WTC11 (cell line): ENCODE data around the gene HJURP. TPM values are rescaled to one million over a fixed set of nuclear protein-coding genes. Genes with fewer than 3 reads are reported as not detected.

Experiments
- ATAC-seq: fragments of 200-7000 bp; cut with Tn5 transposase; 2 replicates; pipeline ENCODE4 v1.10.0; 2021; ENCODE audit warnings: mild to moderate bottlenecking, moderate library complexity
- CTCF ChIA-PET: fragments of 300-600 bp; sonication (Branson Sonifier 250); formaldehyde crosslinking; loops from one replicate; lab custom pipeline; 2021; ENCODE audit warnings: antibody characterized with exemption; lab: Charles Lee
- POLR2A ChIA-PET: fragments of 350-600 bp; sonication (Branson Sonifier 250); formaldehyde crosslinking; loops from one replicate; lab custom pipeline; 2021; ENCODE audit warnings: antibody characterized with exemption; lab: Charles Lee
- DNase-seq: peaks from one replicate; pipeline ENCODE4 v3.0.0; 2021; ENCODE audit warnings: low spot score
- H3K27ac Mint-ChIP-seq: 2 replicates; pipeline ENCODE4 v1.8.0; 2021; ENCODE audit warnings: mixed read lengths
- H3K27me3 Mint-ChIP-seq: 2 replicates; pipeline ENCODE4 v1.8.0; 2021; ENCODE audit warnings: low read depth, mild to moderate bottlenecking, moderate library complexity, mixed read lengths
- H3K36me3 Mint-ChIP-seq: 2 replicates; pipeline ENCODE4 v1.8.0; 2021; ENCODE audit warnings: mixed read lengths
- H3K4me1 Mint-ChIP-seq: 2 replicates; pipeline ENCODE4 v1.8.0; 2022; ENCODE audit warnings: mixed read lengths
- H3K4me3 Mint-ChIP-seq: 2 replicates; pipeline ENCODE4 v1.8.0; 2021; ENCODE audit warnings: mild to moderate bottlenecking, moderate library complexity, mixed read lengths
- H3K9me3 Mint-ChIP-seq: 2 replicates; pipeline ENCODE4 v1.8.0; 2021; ENCODE audit warnings: mixed read lengths
- CREM ChIP-seq: sonication (generic); formaldehyde crosslinking; IDR thresholded peaks from 2 replicates; pipeline ENCODE4 v1.8.1; 2022; ENCODE audit warnings: mild to moderate bottlenecking, missing genetic modification reagents, moderate library complexity
- EMX1 ChIP-seq: fragments of 250-450 bp; sonication (Bioruptor Pico); IDR thresholded peaks from 2 replicates; pipeline ENCODE4 v1.8.0; 2021; ENCODE audit warnings: mild to moderate bottlenecking
- GABPB1 ChIP-seq: sonication (generic); formaldehyde crosslinking; IDR thresholded peaks from 2 replicates; pipeline ENCODE4 v1.8.1; 2023; ENCODE audit warnings: mild to moderate bottlenecking, missing genetic modification reagents
- GTF2I ChIP-seq: fragments of 250-450 bp; sonication (Bioruptor Pico); conservative IDR thresholded peaks from 2 replicates; pipeline ENCODE4 v1.4.0; 2021; ENCODE audit warnings: mild to moderate bottlenecking
- HMGA2 ChIP-seq: fragments of 250-450 bp; sonication (Bioruptor Pico); IDR thresholded peaks from 2 replicates; pipeline ENCODE4 v1.4.0; 2021; ENCODE audit warnings: mild to moderate bottlenecking, moderate library complexity
- JUN ChIP-seq: sonication (generic); formaldehyde crosslinking; IDR thresholded peaks from 2 replicates; pipeline ENCODE4 v1.8.0; 2023; ENCODE audit warnings: mild to moderate bottlenecking, missing genetic modification reagents
- MXD4 ChIP-seq: fragments of 250-450 bp; sonication (Bioruptor Pico); IDR thresholded peaks from 2 replicates; pipeline ENCODE4 v1.8.0; 2021; ENCODE audit warnings: mild to moderate bottlenecking, moderate library complexity, borderline replicate concordance
- NR2C2 ChIP-seq: sonication (generic); formaldehyde crosslinking; IDR thresholded peaks from 2 replicates; pipeline ENCODE4 v1.8.0; 2022; ENCODE audit warnings: mild to moderate bottlenecking, missing genetic modification reagents
- NR3C1 ChIP-seq: sonication (generic); formaldehyde crosslinking; conservative IDR thresholded peaks from 2 replicates; pipeline ENCODE4 v1.8.1; 2023; ENCODE audit warnings: low read depth, mild to moderate bottlenecking, missing genetic modification reagents
- OVOL2 ChIP-seq: fragments of 250-450 bp; sonication (Bioruptor Pico); IDR thresholded peaks from 2 replicates; pipeline ENCODE4 v1.9.0; 2021; ENCODE audit warnings: mild to moderate bottlenecking, borderline replicate concordance
- PRRX2 ChIP-seq: fragments of 250-450 bp; sonication (Bioruptor Pico); IDR thresholded peaks from 2 replicates; pipeline ENCODE4 v1.8.0; 2021; ENCODE audit warnings: mild to moderate bottlenecking
- ZBTB21 ChIP-seq: sonication (generic); formaldehyde crosslinking; IDR thresholded peaks from 2 replicates; pipeline ENCODE4 v1.8.1; 2023; ENCODE audit warnings: mild to moderate bottlenecking, missing genetic modification reagents, borderline replicate concordance
- total RNA-seq: library from RNA; stranded (reverse); gene quantifications from 3 replicates; pipeline ENCODE4 v1.2.3, GENCODE V29; 2021
- TF ChIP-seq, protein P1 (sequence below): sonication (generic); formaldehyde crosslinking; IDR thresholded peaks from 2 replicates; pipeline ENCODE4 v1.8.0; 2023; ENCODE audit warnings: mild to moderate bottlenecking, missing genetic modification reagents
- TF ChIP-seq, protein P2 (sequence below): sonication (generic); formaldehyde crosslinking; IDR thresholded peaks from 2 replicates; pipeline ENCODE4 v1.8.1; 2023; ENCODE audit warnings: mild to moderate bottlenecking, missing genetic modification reagents
- TF ChIP-seq, protein P3 (sequence below): sonication (generic); formaldehyde crosslinking; IDR thresholded peaks from 2 replicates; pipeline ENCODE4 v1.8.0; 2022; ENCODE audit warnings: mild to moderate bottlenecking, missing genetic modification reagents
- TF ChIP-seq, protein P4 (sequence below): fragments of 250-450 bp; sonication (Bioruptor Pico); IDR thresholded peaks from 2 replicates; pipeline ENCODE4 v2.1.2; 2022; ENCODE audit warnings: mild to moderate bottlenecking, moderate library complexity
- TF ChIP-seq, protein P5 (sequence below): sonication (generic); formaldehyde crosslinking; IDR thresholded peaks from 2 replicates; pipeline ENCODE4 v1.8.0; 2022; ENCODE audit warnings: mild to moderate bottlenecking, missing genetic modification reagents
- TF ChIP-seq, protein P6 (sequence below): sonication (generic); formaldehyde crosslinking; IDR thresholded peaks from 2 replicates; pipeline ENCODE4 v1.8.1; 2023; ENCODE audit warnings: mild to moderate bottlenecking, missing genetic modification reagents, moderate library complexity
- TF ChIP-seq, protein P7 (sequence below): fragments of 250-450 bp; sonication (Bioruptor Pico); IDR thresholded peaks from 2 replicates; pipeline ENCODE4 v1.8.0; 2021; ENCODE audit warnings: mild to moderate bottlenecking

Gene HJURP
- total RNA-seq, 1 experiment from 2014 or later, result 83.7 TPM

DNA sequence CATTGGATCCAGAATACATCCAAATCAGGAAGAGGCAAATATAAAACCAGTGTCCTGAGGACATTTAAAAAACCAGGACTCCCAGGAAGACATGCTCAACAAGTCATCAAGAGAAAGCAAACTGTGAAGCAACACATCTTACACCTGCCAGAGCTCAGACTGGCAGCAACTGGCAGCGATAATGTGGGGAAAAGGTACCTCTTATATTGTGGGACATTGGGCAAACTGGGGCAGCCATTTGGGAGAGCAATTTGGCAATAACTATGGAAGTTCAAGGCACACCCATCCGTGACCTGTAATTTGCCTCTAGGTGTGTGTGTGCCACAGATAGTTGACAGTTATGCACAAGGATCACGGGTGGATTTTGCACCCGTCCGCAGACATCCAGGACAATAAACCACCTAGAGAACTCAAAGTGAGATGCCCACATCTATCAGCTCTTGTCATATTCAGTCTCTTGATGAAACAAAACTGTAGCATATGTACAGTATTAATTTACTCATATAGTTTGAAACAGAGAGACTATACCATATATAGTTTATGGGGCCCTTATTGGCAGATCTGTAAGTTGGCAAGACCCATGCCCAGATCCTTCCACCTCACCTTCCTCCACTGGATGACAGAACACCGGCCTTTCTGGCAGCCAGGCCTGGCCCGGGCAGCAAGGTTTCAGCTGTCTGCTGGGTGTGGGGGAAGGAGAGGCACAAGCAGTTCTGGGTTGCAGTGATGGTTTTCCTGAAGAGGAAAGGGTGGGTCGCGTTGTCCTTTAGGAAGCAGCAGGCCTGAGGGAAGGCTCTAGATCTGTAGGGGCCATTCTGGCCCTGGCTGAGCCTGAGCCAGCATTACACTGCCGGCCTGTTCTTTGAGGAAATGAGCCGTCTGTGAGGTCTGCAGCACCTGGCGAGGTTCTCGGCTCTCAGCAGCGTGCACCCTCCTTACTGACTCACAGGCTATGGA, 18.8 kb downstream of the HJURP start:
- H3K9me3 Mint-ChIP-seq, result no peaks in the 10 kb centered on the region
- peaks cover 17% of the 10 kb centered on the region for H3K4me1 Mint-ChIP-seq
- H3K4me3 Mint-ChIP-seq, result no peak overlapping the region
- TF ChIP-seq, protein P1, sequence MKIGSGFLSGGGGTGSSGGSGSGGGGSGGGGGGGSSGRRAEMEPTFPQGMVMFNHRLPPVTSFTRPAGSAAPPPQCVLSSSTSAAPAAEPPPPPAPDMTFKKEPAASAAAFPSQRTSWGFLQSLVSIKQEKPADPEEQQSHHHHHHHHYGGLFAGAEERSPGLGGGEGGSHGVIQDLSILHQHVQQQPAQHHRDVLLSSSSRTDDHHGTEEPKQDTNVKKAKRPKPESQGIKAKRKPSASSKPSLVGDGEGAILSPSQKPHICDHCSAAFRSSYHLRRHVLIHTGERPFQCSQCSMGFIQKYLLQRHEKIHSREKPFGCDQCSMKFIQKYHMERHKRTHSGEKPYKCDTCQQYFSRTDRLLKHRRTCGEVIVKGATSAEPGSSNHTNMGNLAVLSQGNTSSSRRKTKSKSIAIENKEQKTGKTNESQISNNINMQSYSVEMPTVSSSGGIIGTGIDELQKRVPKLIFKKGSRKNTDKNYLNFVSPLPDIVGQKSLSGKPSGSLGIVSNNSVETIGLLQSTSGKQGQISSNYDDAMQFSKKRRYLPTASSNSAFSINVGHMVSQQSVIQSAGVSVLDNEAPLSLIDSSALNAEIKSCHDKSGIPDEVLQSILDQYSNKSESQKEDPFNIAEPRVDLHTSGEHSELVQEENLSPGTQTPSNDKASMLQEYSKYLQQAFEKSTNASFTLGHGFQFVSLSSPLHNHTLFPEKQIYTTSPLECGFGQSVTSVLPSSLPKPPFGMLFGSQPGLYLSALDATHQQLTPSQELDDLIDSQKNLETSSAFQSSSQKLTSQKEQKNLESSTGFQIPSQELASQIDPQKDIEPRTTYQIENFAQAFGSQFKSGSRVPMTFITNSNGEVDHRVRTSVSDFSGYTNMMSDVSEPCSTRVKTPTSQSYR (CRISPR knock-in tag), result no peak
- no peak for TF ChIP-seq NR3C1 (CRISPR knock-in tag)
- TF ChIP-seq JUN (CRISPR knock-in tag), result no peak
- TF ChIP-seq, protein P2, sequence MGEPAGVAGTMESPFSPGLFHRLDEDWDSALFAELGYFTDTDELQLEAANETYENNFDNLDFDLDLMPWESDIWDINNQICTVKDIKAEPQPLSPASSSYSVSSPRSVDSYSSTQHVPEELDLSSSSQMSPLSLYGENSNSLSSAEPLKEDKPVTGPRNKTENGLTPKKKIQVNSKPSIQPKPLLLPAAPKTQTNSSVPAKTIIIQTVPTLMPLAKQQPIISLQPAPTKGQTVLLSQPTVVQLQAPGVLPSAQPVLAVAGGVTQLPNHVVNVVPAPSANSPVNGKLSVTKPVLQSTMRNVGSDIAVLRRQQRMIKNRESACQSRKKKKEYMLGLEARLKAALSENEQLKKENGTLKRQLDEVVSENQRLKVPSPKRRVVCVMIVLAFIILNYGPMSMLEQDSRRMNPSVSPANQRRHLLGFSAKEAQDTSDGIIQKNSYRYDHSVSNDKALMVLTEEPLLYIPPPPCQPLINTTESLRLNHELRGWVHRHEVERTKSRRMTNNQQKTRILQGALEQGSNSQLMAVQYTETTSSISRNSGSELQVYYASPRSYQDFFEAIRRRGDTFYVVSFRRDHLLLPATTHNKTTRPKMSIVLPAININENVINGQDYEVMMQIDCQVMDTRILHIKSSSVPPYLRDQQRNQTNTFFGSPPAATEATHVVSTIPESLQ (CRISPR knock-in tag), result no peak
- TF ChIP-seq ZBTB21, result no peak
- no peak for TF ChIP-seq PRRX2 (CRISPR knock-in tag)
- TF ChIP-seq NR2C2, result no peak
- TF ChIP-seq GTF2I (CRISPR knock-in tag), result no peak
- no peak for TF ChIP-seq CREM (CRISPR knock-in tag)
- TF ChIP-seq, protein P3, sequence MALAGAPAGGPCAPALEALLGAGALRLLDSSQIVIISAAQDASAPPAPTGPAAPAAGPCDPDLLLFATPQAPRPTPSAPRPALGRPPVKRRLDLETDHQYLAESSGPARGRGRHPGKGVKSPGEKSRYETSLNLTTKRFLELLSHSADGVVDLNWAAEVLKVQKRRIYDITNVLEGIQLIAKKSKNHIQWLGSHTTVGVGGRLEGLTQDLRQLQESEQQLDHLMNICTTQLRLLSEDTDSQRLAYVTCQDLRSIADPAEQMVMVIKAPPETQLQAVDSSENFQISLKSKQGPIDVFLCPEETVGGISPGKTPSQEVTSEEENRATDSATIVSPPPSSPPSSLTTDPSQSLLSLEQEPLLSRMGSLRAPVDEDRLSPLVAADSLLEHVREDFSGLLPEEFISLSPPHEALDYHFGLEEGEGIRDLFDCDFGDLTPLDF, result no peak
- TF ChIP-seq HMGA2 (CRISPR knock-in tag), result no peak
- TF ChIP-seq, protein P4, sequence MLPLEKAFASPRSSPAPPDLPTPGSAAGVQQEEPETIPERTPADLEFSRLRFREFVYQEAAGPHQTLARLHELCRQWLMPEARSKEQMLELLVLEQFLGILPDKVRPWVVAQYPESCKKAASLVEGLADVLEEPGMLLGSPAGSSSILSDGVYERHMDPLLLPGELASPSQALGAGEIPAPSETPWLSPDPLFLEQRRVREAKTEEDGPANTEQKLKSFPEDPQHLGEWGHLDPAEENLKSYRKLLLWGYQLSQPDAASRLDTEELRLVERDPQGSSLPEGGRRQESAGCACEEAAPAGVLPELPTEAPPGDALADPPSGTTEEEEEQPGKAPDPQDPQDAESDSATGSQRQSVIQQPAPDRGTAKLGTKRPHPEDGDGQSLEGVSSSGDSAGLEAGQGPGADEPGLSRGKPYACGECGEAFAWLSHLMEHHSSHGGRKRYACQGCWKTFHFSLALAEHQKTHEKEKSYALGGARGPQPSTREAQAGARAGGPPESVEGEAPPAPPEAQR (CRISPR knock-in tag), result no peak
- no peak for TF ChIP-seq EMX1 (CRISPR knock-in tag)
- TF ChIP-seq, protein P5, sequence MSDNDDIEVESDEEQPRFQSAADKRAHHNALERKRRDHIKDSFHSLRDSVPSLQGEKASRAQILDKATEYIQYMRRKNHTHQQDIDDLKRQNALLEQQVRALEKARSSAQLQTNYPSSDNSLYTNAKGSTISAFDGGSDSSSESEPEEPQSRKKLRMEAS (CRISPR knock-in tag), result no peak
- no peak for TF ChIP-seq MXD4
- TF ChIP-seq, protein P6, sequence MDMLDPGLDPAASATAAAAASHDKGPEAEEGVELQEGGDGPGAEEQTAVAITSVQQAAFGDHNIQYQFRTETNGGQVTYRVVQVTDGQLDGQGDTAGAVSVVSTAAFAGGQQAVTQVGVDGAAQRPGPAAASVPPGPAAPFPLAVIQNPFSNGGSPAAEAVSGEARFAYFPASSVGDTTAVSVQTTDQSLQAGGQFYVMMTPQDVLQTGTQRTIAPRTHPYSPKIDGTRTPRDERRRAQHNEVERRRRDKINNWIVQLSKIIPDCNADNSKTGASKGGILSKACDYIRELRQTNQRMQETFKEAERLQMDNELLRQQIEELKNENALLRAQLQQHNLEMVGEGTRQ, result no peak
- TF ChIP-seq GABPB1, result no peak
- no peak for TF ChIP-seq OVOL2 (CRISPR knock-in tag)
- TF ChIP-seq, protein P7, sequence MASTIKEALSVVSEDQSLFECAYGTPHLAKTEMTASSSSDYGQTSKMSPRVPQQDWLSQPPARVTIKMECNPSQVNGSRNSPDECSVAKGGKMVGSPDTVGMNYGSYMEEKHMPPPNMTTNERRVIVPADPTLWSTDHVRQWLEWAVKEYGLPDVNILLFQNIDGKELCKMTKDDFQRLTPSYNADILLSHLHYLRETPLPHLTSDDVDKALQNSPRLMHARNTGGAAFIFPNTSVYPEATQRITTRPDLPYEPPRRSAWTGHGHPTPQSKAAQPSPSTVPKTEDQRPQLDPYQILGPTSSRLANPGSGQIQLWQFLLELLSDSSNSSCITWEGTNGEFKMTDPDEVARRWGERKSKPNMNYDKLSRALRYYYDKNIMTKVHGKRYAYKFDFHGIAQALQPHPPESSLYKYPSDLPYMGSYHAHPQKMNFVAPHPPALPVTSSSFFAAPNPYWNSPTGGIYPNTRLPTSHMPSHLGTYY (CRISPR knock-in tag), result no peak
- DNase-seq (no peak), ATAC-seq (no peak)
- no peaks in the 10 kb centered on the region for H3K27me3 Mint-ChIP-seq
- ChIA-PET POLR2A (no interaction called here), CTCF (no interaction called here)
- no peak overlapping the region for H3K27ac Mint-ChIP-seq
- H3K36me3 Mint-ChIP-seq, result peaks cover 62% of the 10 kb centered on the region
